ENCODE results near the gene TTC23. TPM values are rescaled to one million over a fixed set of nuclear protein-coding genes. Genes with fewer than 3 reads are reported as not detected.
"Not testable (repeated sequence)": the region's sequence is repeated elsewhere in the genome, so short reads cannot be mapped to it uniquely, and the experiment has no call there.

The TTC23 gene
- total RNA-seq, 1 donor from 2014 or later: 11.4 TPM

GRCh38 chr15:99201408-99202175, 47.8 kb downstream of the TTC23 start:
- H3K27me3 ChIP-seq (ENCODE audit: low read depth): no peaks in the 10 kb centered on the region
- no peak for TF ChIP-seq CTCF (IDR thresholded peaks at IDR 0.05; ENCODE audit: borderline replicate concordance)
- intact Hi-C loops (cut with micrococcal nuclease): no loop called here
- H3K4me3 ChIP-seq: no peak overlapping the region
- peaks cover 29% of the 10 kb centered on the region for H3K36me3 ChIP-seq
- DNase-seq: no peak
- no peak overlapping the region for H3K27ac ChIP-seq (replicated peaks)
- no peaks in the 10 kb centered on the region for H3K9me3 ChIP-seq (replicated peaks)
- H3K4me1 ChIP-seq: no peaks in the 10 kb centered on the region

- intact Hi-C loops (cut with micrococcal nuclease): no loop called here
- H3K4me1 ChIP-seq: no peaks in the 10 kb centered on the region
Observed at GRCh38 chr15:99197856-99198255, 51.5 kb downstream of the TTC23 start.

GRCh38 chr15:99192181-99192580, 57.2 kb downstream of the TTC23 start:
- peaks cover 44% of the 10 kb centered on the region for H3K36me3 ChIP-seq
- intact Hi-C loops (cut with micrococcal nuclease); H3K27me3 ChIP-seq (ENCODE audit: low read depth): not testable (repeated sequence)

More at GRCh38 chr15:99197856-99198255, 51.5 kb downstream of the TTC23 start:
- Histone ChIP-seq H3K36me3 (peaks cover 43% of the 10 kb centered on the region), H3K4me3 (no peak overlapping the region), H3K9me3 (replicated peaks) (no peaks in the 10 kb centered on the region), H3K27me3 (ENCODE audit: low read depth) (no peaks in the 10 kb centered on the region), H3K27ac (replicated peaks) (no peak overlapping the region)
- TF ChIP-seq CTCF (IDR thresholded peaks at IDR 0.05; ENCODE audit: borderline replicate concordance): no peak
- no peak for DNase-seq

GRCh38 chr15:99187936-99188335, 61.4 kb downstream of the TTC23 start:
- Histone ChIP-seq H3K27me3 (ENCODE audit: low read depth) (no peaks in the 10 kb centered on the region), H3K36me3 (peaks cover 32% of the 10 kb centered on the region), H3K4me3 (no peak overlapping the region), H3K9me3 (replicated peaks) (no peaks in the 10 kb centered on the region), H3K27ac (replicated peaks) (no peak overlapping the region), H3K4me1 (peaks cover 2% of the 10 kb centered on the region)
- DNase-seq: no peak
- intact Hi-C loops (cut with micrococcal nuclease): no loop called here
- TF ChIP-seq CTCF (IDR thresholded peaks at IDR 0.05; ENCODE audit: borderline replicate concordance): no peak

More at GRCh38 chr15:99192181-99192580, 57.2 kb downstream of the TTC23 start:
- not testable (repeated sequence) for H3K4me3 ChIP-seq; H3K4me1 ChIP-seq; DNase-seq; H3K9me3 ChIP-seq (replicated peaks); H3K27ac ChIP-seq (replicated peaks)

- Histone ChIP-seq H3K9me3 (replicated peaks) (no peaks in the 10 kb centered on the region), H3K4me3 (no peak overlapping the region), H3K27me3 (ENCODE audit: low read depth) (no peaks in the 10 kb centered on the region), H3K27ac (replicated peaks) (no peak overlapping the region), H3K4me1 (peaks cover 26% of the 10 kb centered on the region), H3K36me3 (peaks cover 10% of the 10 kb centered on the region)
- intact Hi-C loops (cut with micrococcal nuclease): no loop called here
- no peak for DNase-seq
- no peak for TF ChIP-seq CTCF (IDR thresholded peaks at IDR 0.05; ENCODE audit: borderline replicate concordance)
Observed at GRCh38 chr15:99185414-99186130, 63.8 kb downstream of the TTC23 start.

GRCh38 chr15:99182791-99183190, 66.6 kb downstream of the TTC23 start:
- intact Hi-C loops (cut with micrococcal nuclease): no loop called here
- no peak for DNase-seq
- Histone ChIP-seq H3K36me3 (no peaks in the 10 kb centered on the region), H3K4me3 (no peak overlapping the region), H3K4me1 (peaks cover 38% of the 10 kb centered on the region), H3K27me3 (ENCODE audit: low read depth) (no peaks in the 10 kb centered on the region), H3K9me3 (replicated peaks) (no peaks in the 10 kb centered on the region), H3K27ac (replicated peaks) (no peak overlapping the region)
- no peak for TF ChIP-seq CTCF (IDR thresholded peaks at IDR 0.05; ENCODE audit: borderline replicate concordance)

Data from left ventricle myocardium inferior (tissue), 1 donor.